GM12892 (cell line): ENCODE measurements around the gene RBFOX2.

Experiments used
- DNase-seq: peaks from one replicate; pipeline ENCODE4 v3.0.0; 2011; ENCODE audit not compliant: insufficient read length
- FAIRE-seq: peaks from 2 replicates; lab custom pipeline; 2011; peaks lifted over from hg19 to GRCh38; lab: Jason Lieb, UNC
- POLR2A ChIP-seq: IDR thresholded peaks from 2 replicates; pipeline ENCODE4 v1.6.1; 2011; ENCODE audit warnings: low read depth, low read length, control low read depth
- POLR2AphosphoS5 ChIP-seq: IDR thresholded peaks from 2 replicates; pipeline ENCODE4 v1.6.1; 2011; ENCODE audit warnings: low read depth, low read length, control low read depth
- TAF1 ChIP-seq: IDR thresholded peaks from 2 replicates; pipeline ENCODE4 v1.6.1; 2011; ENCODE audit warnings: low read depth, mild to moderate bottlenecking, control low read depth, low read length, borderline replicate concordance

RBFOX2 gene

GRCh38 chr22:35733791-35734516 is 294.7 kb downstream of the RBFOX2 start:
- FAIRE-seq, result no peak
- TF ChIP-seq POLR2AphosphoS5, result no peak
- TF ChIP-seq POLR2A, result no peak
- TF ChIP-seq TAF1, result no peak
- DNase-seq, result no peak

DNA sequence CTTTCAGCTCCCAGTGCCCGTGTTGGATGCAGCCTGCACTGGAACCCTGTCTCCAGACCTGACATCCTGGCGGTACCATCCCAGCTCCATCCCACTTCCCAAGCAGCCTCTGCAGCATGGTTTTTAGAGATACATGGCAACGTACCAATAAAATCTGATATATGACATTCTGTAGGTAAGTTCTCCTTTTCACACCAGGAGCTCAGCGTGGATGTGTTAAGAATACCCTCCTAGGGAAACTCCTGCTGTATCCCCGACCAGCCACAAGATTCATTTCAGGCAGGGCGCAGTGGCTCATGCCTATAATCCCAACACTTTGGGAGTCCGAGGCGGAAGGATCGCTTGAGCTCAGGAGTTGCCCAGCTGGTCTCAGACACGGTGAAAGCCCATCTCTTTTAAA is 295.6 kb downstream of the RBFOX2 start:
- FAIRE-seq (no peak), DNase-seq (no peak)
- TF ChIP-seq TAF1 (no peak), POLR2A (no peak), POLR2AphosphoS5 (no peak)

DNA sequence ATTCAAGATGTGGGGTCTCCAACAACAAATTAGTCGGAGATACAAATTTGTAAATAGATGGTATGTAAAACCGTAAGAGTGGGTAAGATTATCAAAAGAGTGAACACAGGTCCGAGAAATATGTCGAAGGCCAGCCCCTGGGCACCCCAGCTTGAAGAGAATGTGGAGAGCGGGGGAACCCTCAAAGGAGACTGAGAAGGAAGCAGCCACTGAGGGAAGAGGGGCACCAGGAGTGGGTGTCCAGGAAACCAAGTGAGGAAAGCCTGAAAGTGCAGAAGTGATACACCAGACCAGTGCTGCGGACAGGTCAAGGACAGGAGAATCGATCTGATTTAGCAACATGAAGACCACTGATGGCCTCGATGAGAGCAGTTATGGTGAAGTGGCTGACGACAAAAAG is 296.5 kb downstream of the RBFOX2 start:
- FAIRE-seq (no peak), DNase-seq (no peak)
- TF ChIP-seq TAF1 (no peak), POLR2A (no peak), POLR2AphosphoS5 (no peak)

DNA sequence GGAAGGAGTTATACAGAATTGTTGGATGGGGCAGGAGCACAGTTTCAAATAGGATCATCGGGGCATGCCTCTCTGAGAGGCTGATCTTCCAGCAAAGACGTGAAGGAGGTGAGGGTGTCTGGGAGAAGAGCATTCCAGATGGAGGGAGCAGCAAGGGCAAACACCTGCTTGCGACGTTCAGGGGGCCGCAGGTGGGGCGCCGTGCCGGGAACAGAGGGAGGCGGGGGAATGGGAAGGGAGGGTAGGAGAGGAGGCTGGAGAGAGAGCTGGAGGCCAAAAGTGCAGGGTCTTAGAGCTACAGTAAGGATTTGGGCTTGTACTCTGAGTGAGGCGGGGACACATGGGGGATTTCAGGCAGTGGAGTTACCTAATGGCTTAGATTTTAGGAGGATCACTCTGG is 297.3 kb downstream of the RBFOX2 start:
- no peak for FAIRE-seq
- TF ChIP-seq TAF1 (no peak), POLR2A (no peak), POLR2AphosphoS5 (no peak)
- no peak for DNase-seq

DNA sequence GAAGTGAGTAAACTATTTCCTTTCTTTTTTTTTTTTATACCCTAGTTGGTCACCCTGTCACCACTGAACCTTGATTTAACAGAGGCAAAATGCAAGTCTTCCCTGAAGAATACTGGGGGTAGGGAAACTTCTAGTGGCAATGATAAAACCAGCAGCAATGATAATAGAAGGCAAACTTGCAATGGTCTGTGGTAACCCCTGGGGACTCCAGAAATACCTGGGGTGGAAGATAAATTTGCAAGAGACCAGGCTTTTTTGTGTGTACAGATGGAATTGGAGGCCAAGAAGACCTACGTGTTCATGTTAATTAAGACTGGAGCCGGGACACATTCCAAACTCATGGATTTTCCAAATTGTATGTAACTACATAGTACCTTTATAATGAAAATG is 299.3 kb downstream of the RBFOX2 start:
- FAIRE-seq, result no peak
- no peak for TF ChIP-seq POLR2A
- TF ChIP-seq TAF1, result no peak
- no peak for TF ChIP-seq POLR2AphosphoS5
- DNase-seq, result no peak

DNA sequence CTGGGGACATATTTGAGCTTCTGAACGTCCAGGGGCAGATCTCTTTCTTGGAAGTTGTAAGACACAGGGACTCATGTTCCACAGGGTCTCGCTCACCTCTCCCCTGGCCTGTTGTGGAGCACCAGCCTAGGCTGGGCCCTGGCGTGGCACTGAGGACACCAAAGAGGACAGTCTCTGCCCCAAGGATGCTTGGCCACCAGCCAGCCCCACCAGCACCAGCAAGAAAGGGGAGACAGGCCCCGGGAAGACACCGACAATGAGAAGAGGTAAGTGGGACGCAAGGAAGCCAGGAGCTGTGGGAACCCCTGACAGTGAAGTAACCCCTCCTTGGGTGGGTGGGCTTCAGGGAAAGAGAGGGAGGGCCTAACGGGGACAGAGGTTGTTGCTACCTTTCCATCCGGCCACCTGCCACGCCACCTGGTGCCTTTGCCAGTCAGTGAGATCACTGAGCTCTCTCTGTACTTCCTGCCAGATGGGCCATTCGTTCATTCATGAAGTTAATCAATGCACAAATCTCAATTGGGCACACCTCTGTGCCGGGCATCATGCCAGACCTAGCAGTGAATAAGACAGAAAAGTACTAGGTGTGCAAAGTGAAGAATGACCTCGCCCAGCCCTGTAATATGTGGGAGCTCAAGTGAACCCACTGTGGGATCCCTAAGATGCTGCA is 299.9 kb downstream of the RBFOX2 start:
- TF ChIP-seq TAF1 (no peak), POLR2A (no peak), POLR2AphosphoS5 (no peak)
- no peak for FAIRE-seq
- DNase-seq, result no peak

DNA sequence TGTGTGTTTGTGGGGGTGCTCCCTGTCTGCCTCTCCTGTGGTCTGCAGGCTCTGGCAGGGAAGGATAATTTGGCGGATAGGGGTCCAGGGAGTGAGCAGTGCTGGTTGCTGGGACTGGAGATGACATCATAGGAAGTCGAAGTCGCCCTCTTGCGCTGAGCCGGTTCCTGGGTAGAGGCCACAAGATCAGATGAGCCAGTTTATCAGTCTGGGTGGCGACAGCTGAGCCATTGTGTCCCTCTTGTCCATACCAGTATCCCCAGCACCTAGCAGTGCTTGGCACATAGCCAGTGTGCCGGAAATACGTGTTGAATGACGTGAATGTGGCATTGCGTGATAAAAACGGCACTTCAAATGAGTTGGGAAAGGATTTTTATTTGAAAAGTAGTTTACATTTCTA is 301.2 kb downstream of the RBFOX2 start:
- TF ChIP-seq POLR2AphosphoS5, result no peak
- TF ChIP-seq TAF1, result no peak
- TF ChIP-seq POLR2A, result no peak
- no peak for DNase-seq
- no peak for FAIRE-seq

- TF ChIP-seq TAF1, result no peak
- no peak for TF ChIP-seq POLR2A
- no peak for TF ChIP-seq POLR2AphosphoS5
- DNase-seq, result no peak
- no peak for FAIRE-seq
Observed at GRCh38 chr22:35726933-35727332, 301.7 kb downstream of the RBFOX2 start.

DNA sequence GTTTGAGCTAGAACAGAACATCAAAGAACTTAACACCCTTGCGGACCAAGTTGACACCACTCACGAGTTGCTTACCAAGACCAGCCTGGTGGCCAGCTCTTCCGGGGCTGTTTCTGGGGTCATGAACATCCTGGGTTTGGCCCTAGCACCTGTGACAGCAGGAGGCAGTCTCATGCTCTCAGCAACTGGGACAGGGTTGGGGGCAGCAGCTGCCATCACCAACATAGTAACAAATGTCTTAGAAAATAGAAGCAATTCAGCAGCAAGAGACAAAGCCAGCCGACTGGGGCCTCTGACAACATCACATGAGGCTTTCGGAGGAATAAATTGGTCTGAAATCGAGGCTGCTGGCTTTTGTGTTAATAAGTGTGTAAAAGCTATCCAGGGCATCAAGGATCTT is 302.2 kb downstream of the RBFOX2 start:
- TF ChIP-seq POLR2A (no peak), POLR2AphosphoS5 (no peak), TAF1 (no peak)
- FAIRE-seq, result no peak
- DNase-seq, result no peak

GRCh38 chr22:35725521-35725920 is 303.1 kb downstream of the RBFOX2 start:
- FAIRE-seq, result no peak
- DNase-seq, result no peak
- no peak for TF ChIP-seq TAF1
- TF ChIP-seq POLR2AphosphoS5, result no peak
- TF ChIP-seq POLR2A, result no peak

GRCh38 chr22:35721960-35722359 is 306.7 kb downstream of the RBFOX2 start:
- DNase-seq (no peak), FAIRE-seq (no peak)
- no peak for TF ChIP-seq TAF1
- no peak for TF ChIP-seq POLR2AphosphoS5
- TF ChIP-seq POLR2A, result no peak

DNA sequence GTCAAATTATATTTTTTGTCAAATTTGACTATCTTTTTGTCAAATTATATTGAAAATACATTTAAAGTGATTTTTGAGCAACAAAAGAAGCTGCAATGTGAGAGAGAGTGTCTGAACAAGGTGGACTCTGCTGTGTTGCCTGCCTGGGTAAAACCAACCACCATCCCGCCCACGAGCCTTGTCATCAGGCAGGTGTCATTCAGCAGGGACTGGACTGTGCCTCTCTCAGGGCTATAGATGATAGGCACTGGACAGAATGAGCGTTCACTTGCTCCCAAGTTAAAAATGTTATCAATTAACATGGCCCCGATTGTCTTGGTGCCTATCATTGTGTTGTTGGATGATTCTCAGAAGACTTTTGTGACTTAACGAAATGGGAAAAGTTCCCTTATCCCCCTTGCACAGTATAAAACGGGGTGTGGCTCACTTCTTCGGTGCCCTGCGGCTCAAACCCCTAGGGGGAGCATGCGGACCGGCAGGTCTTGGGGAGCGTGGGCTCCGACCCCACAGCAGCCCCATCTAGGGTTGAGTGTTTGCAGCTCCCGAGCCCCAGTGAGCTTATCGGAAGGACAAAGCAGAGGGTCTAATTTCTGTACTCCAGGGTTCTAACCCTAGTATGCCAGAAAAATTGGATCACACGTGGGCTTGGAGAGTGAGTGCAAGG is 309.3 kb downstream of the RBFOX2 start:
- DNase-seq (no peak), FAIRE-seq (no peak)
- TF ChIP-seq TAF1, result no peak
- TF ChIP-seq POLR2A, result no peak
- no peak for TF ChIP-seq POLR2AphosphoS5
